ENCODE results near the gene WBP11.

The WBP11 gene

DNA sequence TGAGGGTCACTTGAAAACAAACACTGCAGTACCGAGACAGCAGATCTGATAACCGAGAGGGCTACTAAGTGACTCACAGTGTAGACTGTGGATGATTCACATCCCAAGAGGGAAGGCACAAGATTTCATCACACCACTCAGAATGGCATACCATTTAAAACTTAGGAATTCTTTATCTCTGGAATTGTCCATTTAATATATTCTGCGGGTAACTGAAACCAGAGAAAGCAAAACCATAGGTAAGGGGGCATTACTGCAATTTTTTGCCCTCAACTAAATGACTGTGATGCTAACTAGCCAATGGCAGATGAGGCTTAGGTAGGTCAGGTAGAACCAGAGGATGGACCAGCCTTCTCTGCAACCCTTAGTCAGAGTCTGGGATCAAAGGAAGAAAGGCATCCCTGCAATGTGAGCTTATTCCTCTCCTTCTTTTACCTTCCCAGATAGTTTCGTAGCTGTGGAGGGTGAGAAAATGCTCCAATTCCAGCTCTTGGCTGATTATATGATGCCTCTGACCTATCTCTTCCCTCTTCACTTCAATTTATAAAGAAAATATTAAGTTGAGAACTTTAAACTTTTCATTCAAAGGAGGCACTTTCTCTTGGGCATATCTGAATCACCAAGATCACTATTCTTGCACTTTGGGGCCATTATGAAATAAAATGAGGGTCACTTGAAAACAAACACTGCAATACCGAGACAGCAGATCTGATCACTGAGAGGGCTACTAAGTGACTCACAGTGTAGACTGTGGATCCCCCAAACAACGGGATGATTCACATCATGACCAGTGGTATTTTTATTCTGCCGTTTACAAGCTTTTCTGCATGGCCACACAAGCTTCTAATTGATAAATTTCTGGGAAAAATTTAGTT is 33.3 kb upstream of the WBP11 start:
- H3K4me3 Mint-ChIP-seq = no peak overlapping the region
- H3K9me3 Mint-ChIP-seq = no peaks in the 10 kb centered on the region
- no peak overlapping the region for H3K27ac Mint-ChIP-seq
- H3K36me3 Mint-ChIP-seq (ENCODE audit: low read depth) = no peaks in the 10 kb centered on the region
- peaks cover 39% of the 10 kb centered on the region for H3K27me3 Mint-ChIP-seq (ENCODE audit: low read depth)
- H3K4me1 Mint-ChIP-seq (ENCODE audit: low read depth) = no peaks in the 10 kb centered on the region

DNA sequence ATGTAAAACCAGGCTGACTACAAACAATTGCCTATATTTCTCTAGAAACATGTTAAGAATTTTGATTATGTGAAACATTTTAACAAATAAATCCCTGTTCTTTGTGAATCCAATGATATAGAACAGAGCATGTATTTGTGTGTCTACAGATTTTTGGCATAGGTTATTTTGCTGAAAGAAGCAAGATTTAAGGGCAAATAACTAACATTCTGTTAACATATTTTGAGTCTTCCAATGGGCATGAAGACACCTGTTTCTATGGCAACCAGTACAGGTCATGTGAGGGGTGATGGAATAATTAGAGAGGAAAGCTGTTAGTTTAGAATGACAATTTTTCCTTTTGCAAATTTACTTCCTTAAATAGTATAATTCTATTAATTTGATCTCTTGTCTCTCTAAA is 31.2 kb upstream of the WBP11 start:
- H3K36me3 Mint-ChIP-seq (ENCODE audit: low read depth) = no peaks in the 10 kb centered on the region
- H3K27me3 Mint-ChIP-seq (ENCODE audit: low read depth) = peaks cover 25% of the 10 kb centered on the region
- H3K27ac Mint-ChIP-seq = no peak overlapping the region
- no peaks in the 10 kb centered on the region for H3K4me1 Mint-ChIP-seq (ENCODE audit: low read depth)
- H3K4me3 Mint-ChIP-seq = no peak overlapping the region
- no peaks in the 10 kb centered on the region for H3K9me3 Mint-ChIP-seq

DNA sequence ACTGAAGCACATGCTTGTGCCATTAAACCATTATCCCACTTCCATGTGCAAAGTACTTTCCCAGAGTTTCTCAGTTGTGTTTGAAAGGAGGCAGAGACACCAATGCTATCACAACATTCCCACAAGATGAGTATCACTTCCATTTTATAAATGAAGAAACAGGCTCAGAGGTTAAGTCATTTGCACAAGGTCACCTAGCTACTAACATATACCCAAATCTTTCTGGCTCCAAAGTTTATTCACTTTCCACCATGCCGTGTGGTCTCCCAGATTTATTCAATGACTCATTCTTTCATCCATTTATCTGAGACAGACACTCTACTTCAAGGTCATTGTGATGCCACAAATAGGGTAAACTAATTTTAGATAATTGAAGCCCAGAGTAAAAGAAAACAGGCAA is 30.7 kb upstream of the WBP11 start:
- H3K36me3 Mint-ChIP-seq (ENCODE audit: low read depth) = no peaks in the 10 kb centered on the region
- no peak overlapping the region for H3K4me3 Mint-ChIP-seq
- no peak overlapping the region for H3K27ac Mint-ChIP-seq
- no peaks in the 10 kb centered on the region for H3K4me1 Mint-ChIP-seq (ENCODE audit: low read depth)
- H3K9me3 Mint-ChIP-seq = no peaks in the 10 kb centered on the region
- peaks cover 20% of the 10 kb centered on the region for H3K27me3 Mint-ChIP-seq (ENCODE audit: low read depth)

DNA sequence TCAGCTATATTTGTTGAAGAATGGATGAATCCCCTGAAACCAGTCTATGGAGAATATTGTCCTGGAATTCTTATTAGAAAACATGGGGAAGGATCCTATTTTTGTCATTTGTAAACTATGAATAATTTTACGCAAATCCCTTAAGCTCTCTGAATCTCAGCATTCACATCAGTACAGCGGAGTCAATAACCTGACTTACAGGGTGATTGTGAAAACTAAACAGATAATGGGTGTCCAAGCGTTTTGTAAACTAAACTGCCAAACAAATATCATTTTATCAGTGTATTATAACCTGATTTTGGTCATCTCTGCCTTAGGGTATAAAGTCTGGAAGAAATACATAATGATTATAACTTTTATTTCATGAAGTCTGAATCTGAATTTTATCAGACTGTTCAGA is 30.1 kb upstream of the WBP11 start:
- H3K4me1 Mint-ChIP-seq (ENCODE audit: low read depth) = no peaks in the 10 kb centered on the region
- peaks cover 20% of the 10 kb centered on the region for H3K27me3 Mint-ChIP-seq (ENCODE audit: low read depth)
- no peaks in the 10 kb centered on the region for H3K36me3 Mint-ChIP-seq (ENCODE audit: low read depth)
- H3K4me3 Mint-ChIP-seq = no peak overlapping the region
- no peak overlapping the region for H3K27ac Mint-ChIP-seq
- no peaks in the 10 kb centered on the region for H3K9me3 Mint-ChIP-seq

DNA sequence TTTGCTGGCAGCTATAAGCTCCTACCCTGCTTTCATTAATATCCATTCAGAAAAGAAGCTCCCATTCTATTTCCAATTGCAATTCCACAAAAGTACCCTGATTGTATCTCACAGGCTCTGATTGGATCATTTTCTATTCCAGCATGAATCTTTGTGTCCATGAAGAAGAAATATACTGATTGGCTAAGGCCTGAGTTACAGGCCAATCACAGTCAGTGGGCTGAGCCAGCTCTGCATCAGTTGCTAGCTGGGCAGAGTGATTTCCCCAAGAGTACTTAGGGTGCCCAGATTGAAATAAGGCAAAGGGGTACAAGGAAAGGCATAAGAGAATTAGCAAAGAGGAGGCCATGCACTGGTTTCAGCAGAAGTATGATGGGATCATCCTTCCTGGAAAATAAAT is 25.6 kb upstream of the WBP11 start:
- H3K27me3 Mint-ChIP-seq (ENCODE audit: low read depth) = peaks cover 14% of the 10 kb centered on the region
- no peak overlapping the region for H3K27ac Mint-ChIP-seq
- no peaks in the 10 kb centered on the region for H3K9me3 Mint-ChIP-seq
- H3K36me3 Mint-ChIP-seq (ENCODE audit: low read depth) = no peaks in the 10 kb centered on the region
- H3K4me3 Mint-ChIP-seq = no peak overlapping the region
- H3K4me1 Mint-ChIP-seq (ENCODE audit: low read depth) = no peaks in the 10 kb centered on the region

DNA sequence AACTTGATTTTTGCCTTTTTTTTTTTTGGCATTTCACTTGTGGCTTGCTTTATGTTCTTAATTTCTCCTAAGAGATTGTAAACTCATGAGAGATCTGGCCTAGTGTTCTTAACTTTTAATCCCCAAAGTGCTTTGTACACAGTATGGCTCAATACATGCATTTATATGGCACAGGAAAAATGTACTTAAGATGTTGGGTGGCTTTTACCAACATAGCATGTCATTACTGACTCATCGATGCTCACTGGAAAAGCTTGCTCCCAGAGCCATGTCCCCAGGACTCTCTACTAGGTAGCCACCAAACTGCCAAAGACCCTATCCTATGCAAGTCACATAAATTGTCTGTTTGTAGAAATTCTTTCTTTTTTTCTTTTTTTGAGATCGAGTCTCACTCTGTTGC is 23.8 kb upstream of the WBP11 start:
- H3K27ac Mint-ChIP-seq = no peak overlapping the region
- no peaks in the 10 kb centered on the region for H3K9me3 Mint-ChIP-seq
- H3K4me1 Mint-ChIP-seq (ENCODE audit: low read depth) = no peaks in the 10 kb centered on the region
- H3K4me3 Mint-ChIP-seq = no peak overlapping the region
- peaks cover 3% of the 10 kb centered on the region for H3K27me3 Mint-ChIP-seq (ENCODE audit: low read depth)
- no peaks in the 10 kb centered on the region for H3K36me3 Mint-ChIP-seq (ENCODE audit: low read depth)

DNA sequence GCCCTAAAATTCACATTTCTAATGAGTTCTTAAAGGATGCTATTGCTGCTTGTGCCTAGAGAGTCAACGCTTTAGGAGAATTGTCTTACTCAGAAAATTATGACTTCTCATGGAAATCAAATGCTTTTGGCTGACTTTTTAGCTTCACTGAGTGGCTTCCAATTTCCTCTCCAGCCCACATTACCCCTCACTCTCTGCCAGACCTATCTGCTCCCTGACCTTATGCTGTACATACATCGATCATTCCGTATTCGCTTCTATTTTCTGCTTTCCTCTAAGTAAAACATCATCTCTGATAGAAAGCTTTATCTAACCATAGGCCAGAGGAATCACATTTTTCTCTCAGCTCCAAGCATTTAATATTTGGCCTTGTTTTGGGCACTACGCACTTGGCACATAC is 23.2 kb upstream of the WBP11 start:
- H3K27me3 Mint-ChIP-seq (ENCODE audit: low read depth) = no peaks in the 10 kb centered on the region
- H3K4me1 Mint-ChIP-seq (ENCODE audit: low read depth) = no peaks in the 10 kb centered on the region
- no peak overlapping the region for H3K4me3 Mint-ChIP-seq
- no peak overlapping the region for H3K27ac Mint-ChIP-seq
- H3K36me3 Mint-ChIP-seq (ENCODE audit: low read depth) = no peaks in the 10 kb centered on the region
- H3K9me3 Mint-ChIP-seq = no peaks in the 10 kb centered on the region

DNA sequence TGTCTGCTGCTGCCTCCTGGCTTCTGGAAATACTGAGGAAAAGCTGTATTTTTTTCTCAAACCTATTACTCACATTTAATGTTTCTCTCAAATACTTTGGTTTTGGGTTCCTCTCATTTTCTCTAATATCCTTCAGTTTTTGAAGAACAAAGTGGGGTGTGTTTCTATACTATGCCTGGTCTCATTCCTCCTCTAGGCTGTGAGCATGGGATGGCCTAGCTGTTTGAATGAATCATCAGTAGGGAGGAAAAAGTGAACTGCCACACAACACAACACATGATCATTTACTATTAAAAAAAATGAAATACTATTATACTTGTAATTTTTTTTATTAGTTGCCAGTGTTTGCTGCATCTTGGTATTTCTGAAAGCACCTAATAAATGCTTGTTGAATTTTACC is 22.0 kb upstream of the WBP11 start:
- no peaks in the 10 kb centered on the region for H3K27me3 Mint-ChIP-seq (ENCODE audit: low read depth)
- no peaks in the 10 kb centered on the region for H3K36me3 Mint-ChIP-seq (ENCODE audit: low read depth)
- no peaks in the 10 kb centered on the region for H3K4me1 Mint-ChIP-seq (ENCODE audit: low read depth)
- no peak overlapping the region for H3K27ac Mint-ChIP-seq
- H3K9me3 Mint-ChIP-seq = no peaks in the 10 kb centered on the region
- H3K4me3 Mint-ChIP-seq = no peak overlapping the region

DNA sequence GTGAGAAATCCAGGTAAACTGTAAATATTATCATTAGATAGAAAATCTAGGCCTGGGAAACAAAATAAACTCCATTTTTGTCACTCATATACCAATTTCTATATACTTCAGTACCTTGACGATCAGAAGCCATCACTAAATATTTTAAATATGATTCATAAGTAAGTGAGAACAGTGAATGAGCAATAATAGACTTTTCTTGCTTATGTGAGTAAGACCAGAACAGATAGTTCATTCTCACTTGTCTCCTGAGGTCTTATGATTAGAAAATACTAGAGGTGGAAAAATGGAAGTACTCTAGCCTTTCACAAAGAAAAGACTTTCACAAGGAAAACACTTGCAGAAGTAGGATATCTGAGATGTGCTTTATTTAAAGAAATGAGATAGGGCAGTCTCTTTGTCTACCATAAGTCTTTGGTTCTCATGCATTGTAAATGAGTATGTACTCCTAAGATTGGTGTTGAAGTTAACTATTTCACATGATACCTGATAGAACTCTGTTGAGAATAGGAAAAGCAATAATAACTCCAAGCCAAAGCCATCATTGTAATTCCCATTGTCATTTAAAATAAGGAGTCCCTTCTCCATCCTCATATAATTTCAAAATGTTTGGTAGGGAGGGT is 20.8 kb upstream of the WBP11 start:
- Mint-ChIP-seq H3K9me3 (no peaks in the 10 kb centered on the region), H3K27ac (no peak overlapping the region), H3K36me3 (ENCODE audit: low read depth) (no peaks in the 10 kb centered on the region), H3K4me1 (ENCODE audit: low read depth) (no peaks in the 10 kb centered on the region), H3K4me3 (no peak overlapping the region), H3K27me3 (ENCODE audit: low read depth) (no peaks in the 10 kb centered on the region)

DNA sequence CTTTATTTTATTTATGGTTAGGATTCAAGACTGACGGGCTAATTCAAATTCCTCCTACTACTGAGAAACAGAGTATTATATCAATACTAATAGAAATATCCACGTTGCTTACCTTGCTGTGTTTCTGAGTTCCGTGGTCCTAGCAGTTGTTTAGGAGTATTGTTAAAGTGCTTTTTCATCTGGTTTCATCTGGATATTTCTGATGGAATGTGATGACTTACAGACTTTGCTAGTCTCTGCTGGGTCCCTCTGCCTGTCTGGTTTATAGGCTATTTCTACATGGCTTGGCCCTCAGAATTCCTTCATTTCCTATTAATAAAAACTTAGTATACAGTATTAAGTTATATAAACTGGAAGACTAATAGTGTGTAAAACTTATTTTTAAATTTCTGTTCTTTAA is 10.7 kb upstream of the WBP11 start, which contains the start of gene SMCO3:
Gene SMCO3 (minus strand): TSS at position 169 of the 400 bp plus-strand sequence. CDS start 7,502 bp downstream, outside the sequence.
- Mint-ChIP-seq H3K4me3 (no peak within 1 kb of the TSS), H3K27ac (no peak within 1 kb of the TSS), H3K36me3 (ENCODE audit: low read depth) (no peaks in the 10 kb centered on the region), H3K4me1 (ENCODE audit: low read depth) (peaks cover 12% of the 10 kb centered on the region), H3K9me3 (no peaks in the 10 kb centered on the region), H3K27me3 (ENCODE audit: low read depth) (peaks cover 9% of the 10 kb centered on the region)

DNA sequence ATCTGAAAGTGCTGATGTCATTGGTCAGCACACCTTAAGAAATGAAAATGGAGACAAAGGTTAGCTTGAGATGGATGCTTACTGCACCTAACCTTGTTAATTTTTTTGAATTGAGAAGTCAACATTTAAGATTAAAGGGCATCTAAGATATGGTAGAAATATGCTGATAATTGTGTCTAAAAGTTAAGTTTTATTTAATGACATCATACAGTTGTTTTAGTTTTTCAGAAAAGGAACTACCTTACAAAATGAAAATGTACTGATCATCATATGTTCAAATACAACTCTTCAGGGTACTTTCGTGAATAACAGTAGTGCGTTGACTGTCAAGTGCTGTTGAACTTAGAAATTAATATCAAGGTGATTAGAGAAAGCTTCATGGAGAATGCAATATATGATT is 8.2 kb upstream of the WBP11 start:
- Mint-ChIP-seq H3K36me3 (ENCODE audit: low read depth) (no peaks in the 10 kb centered on the region), H3K4me3 (no peak overlapping the region), H3K27ac (no peak overlapping the region), H3K9me3 (no peaks in the 10 kb centered on the region), H3K4me1 (ENCODE audit: low read depth) (peaks cover 12% of the 10 kb centered on the region), H3K27me3 (ENCODE audit: low read depth) (no peaks in the 10 kb centered on the region)

DNA sequence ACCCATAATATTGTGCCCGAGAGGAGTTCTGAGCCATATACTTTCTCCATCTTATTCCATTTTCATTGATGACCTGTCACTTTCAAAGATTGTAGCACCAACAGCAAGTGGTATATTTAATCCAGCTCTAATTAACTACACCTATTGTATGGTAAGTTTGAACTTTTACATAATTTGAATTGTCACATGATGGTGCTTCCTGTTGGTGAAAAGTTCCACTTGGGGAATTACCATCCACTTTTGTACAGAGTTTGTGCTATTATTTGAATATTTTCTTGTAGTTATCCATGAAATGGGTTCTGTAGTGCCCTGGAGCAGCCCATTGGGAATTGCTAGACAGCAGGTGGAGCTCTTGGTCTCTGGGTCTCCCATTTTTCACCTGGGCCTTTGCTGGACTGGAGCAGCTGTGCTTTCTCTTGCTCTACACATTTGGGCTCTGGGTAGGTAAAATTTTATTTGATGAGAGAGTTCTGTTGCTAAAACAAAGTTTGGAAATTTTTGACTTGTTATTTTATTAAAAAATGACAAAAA is 7.7 kb upstream of the WBP11 start:
- no peaks in the 10 kb centered on the region for H3K36me3 Mint-ChIP-seq (ENCODE audit: low read depth)
- H3K27ac Mint-ChIP-seq = no peak overlapping the region
- H3K9me3 Mint-ChIP-seq = no peaks in the 10 kb centered on the region
- no peak overlapping the region for H3K4me3 Mint-ChIP-seq
- H3K4me1 Mint-ChIP-seq (ENCODE audit: low read depth) = peaks cover 12% of the 10 kb centered on the region
- no peaks in the 10 kb centered on the region for H3K27me3 Mint-ChIP-seq (ENCODE audit: low read depth)

DNA sequence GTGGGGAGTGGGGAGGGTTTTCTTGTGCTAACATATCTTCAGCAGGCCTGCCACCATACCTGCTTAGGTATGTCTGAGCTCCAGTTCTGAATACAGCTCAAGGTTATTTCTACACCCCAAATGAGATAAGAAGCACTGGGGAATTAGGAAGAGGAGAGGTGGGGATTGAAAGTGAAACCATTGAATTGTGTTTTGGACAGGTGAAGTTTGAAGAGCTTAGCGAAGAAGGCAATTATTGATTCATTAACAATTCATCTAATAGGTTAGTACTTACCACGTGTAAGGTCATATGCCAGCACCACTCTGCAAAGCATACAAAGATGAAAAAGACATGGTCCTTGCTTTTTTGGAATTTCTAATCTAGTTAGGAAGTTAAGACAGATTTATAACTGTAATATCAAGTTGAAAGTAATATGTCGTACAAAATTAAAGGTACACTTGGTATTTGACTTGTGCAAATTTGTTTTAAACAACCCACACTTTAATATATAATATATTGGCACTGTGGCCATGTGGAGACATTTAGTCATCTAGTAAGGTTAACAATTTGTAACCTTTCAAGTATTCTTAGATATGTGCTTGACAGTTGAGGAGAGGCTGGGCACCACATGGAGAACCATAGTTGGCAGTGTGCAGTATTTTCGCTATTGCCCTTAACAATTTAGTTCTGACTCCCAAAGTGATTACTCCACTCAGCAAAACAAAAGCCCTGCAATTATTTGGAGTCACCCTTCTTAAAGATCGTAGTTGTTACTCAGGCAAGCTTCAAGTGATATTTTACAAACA is 7.1 kb upstream of the WBP11 start:
- no peaks in the 10 kb centered on the region for H3K36me3 Mint-ChIP-seq (ENCODE audit: low read depth)
- no peak overlapping the region for H3K27ac Mint-ChIP-seq
- H3K4me3 Mint-ChIP-seq = no peak overlapping the region
- H3K4me1 Mint-ChIP-seq (ENCODE audit: low read depth) = peaks cover 15% of the 10 kb centered on the region
- H3K27me3 Mint-ChIP-seq (ENCODE audit: low read depth) = no peaks in the 10 kb centered on the region
- H3K9me3 Mint-ChIP-seq = no peaks in the 10 kb centered on the region

DNA sequence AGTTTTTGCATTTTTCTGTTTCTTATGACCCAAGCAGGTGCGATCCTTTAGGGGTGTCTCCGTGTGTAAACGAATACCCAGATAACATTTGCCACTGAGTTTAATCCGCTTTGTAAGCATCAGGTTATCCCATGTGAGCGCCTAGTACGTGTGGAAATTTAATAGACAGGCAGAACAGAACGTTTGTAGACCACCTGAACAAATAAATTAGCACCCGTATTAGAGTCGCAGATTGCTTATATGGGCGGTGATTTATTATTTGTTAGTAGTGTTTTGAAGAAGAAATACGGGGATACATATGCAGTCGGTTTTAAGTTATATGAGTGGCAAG is 517 bp upstream of the WBP11 start:
- Mint-ChIP-seq H3K4me1 (ENCODE audit: low read depth) (peaks cover 25% of the 10 kb centered on the region), H3K4me3 (no peak overlapping the region), H3K9me3 (no peaks in the 10 kb centered on the region), H3K36me3 (ENCODE audit: low read depth) (peaks cover 14% of the 10 kb centered on the region), H3K27me3 (ENCODE audit: low read depth) (no peaks in the 10 kb centered on the region), H3K27ac (no peak overlapping the region)

DNA sequence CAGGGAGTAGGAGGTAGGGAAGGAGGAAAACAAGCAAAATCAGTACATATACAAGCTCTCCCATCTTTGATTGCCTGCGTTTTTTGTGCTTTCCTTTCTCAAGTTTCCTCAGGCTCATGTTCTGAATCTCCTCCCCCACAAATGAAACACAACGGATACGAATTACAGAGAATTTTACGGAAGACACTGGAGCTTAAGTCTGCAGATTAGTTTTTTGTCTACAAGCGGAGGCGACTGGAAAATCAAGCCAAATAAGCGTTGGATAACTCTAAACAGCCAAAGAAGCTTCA is 612 bp downstream of the WBP11 start:
- peaks cover 26% of the 10 kb centered on the region for H3K4me1 Mint-ChIP-seq (ENCODE audit: low read depth)
- H3K27ac Mint-ChIP-seq = no peak overlapping the region
- H3K4me3 Mint-ChIP-seq = no peak overlapping the region
- H3K9me3 Mint-ChIP-seq = no peaks in the 10 kb centered on the region
- H3K27me3 Mint-ChIP-seq (ENCODE audit: low read depth) = no peaks in the 10 kb centered on the region
- H3K36me3 Mint-ChIP-seq (ENCODE audit: low read depth) = peaks cover 14% of the 10 kb centered on the region
